Stimulated activated CD8-positive, alpha-beta memory T cell treated with anti-CD3 and anti-CD28 coated beads, Interleukin-4, amount 100 ng/mL, for 4 hours (primary cell): Measurements from ENCODE around the gene TRPM3.

Source experiments
- DNase-seq, 2 donors: peaks; one replicate each; pipeline ENCODE4 v3.0.0-alpha.2; 2020; ENCODE audit warnings: low read depth in 2 of 2, low spot score in 1 of 2

Gene TRPM3

DNA sequence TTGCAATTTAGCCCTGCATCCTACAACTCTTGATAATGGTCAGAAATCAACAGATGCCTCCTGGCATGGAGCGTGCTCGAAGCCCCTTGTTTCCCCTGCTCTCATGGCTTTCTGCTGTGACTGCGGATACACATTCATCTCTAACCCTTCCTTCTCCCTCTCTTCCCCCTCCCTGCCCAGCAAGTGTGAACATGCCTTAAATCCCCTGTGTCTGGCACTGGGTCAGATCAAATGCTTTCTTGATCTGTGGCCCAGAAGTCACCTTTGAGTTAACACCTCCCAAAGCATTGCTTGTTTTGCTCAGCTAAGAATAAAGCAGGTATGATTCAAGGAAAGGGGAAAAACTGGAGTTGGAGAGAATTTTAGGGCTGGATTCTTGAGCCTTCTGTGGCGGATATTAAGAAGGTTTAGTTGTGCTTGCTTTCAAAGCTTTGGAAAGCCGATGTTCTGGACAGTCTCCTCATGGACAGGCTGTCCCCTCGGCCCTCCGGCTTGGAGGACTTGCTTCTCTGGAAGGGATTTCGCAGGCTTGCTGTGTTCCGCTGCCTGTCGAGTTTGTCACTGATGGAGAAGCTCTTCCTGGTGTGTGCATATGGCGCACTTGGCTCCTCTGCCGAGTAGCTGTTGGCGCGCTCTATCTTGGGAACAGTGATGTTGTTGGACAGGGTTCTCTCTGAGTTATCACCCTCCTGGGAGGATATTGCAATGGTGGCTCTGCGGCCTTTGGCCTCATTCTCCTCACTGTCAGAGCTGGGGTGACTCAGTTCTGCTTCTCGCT lies 585.7 kb downstream of the TRPM3 start:
- DNase-seq = no peak

DNA sequence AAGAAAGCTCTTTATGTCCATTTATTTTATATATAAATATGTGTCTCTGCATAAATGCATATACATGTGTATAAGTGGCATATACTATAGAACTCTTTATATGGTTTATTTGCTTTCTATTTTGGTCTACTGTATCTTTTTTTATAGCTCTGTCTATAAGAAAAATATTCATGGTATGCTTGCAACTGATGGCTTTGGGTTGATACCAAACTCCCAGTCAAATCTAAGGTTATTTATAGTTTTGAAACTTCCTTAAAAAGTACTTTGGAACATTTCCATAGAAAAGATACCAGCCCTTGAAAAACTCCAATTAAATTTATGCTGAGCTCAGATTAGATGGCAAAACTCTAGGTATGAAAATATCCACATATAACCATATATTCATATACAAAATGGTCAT lies 587.0 kb downstream of the TRPM3 start:
- no peak for DNase-seq

DNA sequence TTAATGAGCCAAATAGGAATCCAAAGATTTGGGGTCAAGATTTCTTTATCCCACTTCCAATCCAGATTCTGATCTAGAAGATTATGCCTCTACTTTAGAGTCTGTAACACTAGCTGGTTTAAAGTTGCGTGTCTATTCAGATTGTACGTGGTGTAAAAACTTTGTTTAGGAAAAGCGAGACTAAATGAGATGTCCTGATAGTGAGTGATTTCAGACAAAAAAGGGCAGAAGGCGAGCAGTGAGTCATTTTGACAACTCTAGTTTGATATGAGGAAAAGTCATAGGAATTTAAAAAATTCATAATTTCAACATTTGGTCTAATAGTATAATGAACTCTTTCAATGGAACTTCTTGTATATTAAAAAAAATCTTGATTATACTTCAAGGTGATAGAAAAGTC lies 587.4 kb downstream of the TRPM3 start:
- no peak for DNase-seq

DNA sequence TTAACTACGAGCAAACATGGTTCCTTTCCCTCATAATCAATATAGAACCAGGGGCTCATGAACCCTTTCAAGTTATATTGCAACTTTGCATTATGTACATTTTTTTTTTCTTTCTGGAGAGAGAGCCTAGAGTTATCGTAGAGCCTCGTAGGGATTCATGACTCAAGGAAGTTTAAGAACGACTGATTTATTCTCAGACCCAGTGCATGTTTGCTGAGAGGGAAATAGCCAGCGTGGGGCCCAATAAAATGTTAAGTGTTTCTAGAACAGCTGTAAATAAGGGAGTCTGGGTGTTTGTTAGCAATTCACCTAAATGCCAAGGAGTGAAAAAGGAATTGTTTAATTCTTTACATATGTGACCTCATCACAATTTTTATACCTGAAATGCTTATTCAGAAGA lies 587.9 kb downstream of the TRPM3 start:
- no peak for DNase-seq

DNA sequence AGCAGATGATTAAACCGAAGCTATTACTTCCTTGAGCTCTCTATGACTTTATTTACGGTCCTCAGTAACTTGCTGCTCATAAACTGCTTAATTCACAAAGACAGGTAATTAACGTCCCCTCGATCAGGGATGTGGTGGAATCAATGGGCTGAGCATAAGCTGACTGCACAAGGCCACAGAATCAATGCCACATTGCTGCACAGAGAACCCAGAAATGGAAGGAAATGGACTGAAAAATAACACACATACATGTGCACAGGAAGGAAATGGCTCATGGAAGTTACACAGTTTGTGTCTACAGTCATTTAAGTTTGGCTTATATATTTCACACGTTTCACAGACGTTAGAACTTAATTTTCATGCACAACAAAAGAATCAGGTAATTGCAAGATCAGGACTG lies 588.7 kb downstream of the TRPM3 start:
- no peak for DNase-seq

DNA sequence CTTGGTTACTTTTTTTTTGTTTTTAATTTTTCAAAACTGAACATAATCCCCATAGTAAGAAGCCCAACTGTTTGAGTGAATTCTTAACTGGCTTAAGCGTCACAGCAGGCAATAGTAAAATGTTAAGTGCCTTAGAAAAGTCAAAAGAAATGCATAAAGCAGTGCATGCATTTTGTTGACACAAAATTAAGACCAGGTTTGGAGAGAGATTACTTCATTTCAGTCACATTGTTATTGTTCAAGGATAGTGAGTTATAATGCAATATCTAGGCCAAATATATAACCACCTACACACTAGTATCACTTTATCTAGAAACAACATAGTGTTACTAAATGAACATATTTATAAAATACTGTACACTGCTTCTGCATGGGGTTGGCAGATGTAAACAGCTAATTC lies 590.1 kb downstream of the TRPM3 start:
- DNase-seq = no peak

DNA sequence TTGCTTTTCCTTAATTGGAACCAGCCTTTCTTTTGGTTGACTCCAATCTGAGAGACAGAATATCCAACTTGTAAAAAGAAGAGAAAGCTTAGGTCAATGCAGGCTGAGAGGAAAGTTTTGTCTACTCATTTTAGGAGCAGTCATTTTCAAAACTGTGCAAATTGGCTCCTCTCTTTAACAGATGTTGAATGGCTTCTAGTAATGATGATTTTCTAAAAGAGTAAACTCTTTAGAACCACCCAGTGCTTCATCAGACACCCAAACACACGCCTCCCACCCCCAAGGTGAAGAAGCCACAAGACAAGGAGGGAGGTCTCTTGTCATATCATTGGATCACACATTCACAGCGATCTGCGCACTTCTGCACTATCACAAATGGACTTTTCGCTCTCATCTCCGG lies 590.7 kb downstream of the TRPM3 start:
- DNase-seq = no peak

DNA sequence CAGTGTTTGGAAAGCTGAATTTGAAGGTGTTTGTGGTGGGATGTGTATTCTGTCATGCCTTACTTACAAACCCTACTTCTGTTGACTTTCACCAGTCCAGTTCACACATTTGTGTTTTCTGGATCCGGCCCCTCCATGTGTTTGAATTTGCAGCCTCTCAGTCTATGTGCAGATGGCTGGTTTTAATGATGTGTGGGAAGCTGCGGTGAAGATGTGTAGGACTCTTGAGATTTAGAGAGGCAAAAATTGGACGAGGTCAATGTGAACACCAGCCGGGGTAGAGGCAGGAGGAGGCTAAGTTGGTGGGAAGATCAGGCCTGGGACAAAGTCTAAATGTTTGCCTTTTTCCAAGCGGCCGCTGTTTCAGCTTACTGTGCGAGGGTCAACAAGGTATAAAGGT lies 591.6 kb downstream of the TRPM3 start:
- no peak for DNase-seq

DNA sequence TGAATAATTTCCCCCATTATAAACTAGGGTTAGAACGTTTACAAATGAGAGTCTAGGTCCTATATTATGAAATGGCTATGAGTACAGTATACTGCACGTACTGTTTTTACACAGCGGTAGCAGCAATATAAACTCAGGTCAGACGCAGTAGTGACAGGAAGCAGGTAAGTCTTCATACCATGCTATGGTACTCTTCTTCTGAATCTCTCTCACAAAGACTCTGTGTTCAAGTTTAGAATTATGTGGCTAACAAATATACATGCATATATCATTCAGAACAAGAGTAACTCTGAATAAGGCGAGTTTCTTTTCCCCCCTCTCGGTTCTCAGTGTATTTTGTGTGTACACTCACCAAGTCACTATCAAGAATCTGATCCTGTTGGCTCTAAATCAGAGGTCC lies 592.0 kb downstream of the TRPM3 start:
- no peak for DNase-seq

DNA sequence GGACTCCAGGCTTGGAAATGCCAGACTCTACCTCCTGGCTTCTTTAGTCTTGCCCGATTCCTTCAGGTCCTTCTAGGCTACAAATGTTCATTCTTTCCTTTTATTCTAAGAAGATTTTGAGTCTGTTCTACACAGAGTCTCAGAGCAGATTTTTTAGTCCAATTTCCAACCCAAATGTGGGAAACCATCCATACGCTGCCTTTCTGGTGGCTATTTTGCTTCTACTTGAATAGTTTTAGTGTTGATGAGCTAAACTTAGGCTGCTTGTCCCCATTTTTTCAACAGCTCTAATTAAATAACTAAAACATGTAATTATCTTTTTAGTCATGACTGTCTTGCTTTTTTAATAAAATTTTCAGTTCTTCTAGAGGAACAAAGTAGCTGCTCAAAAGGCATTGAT lies 594.5 kb downstream of the TRPM3 start:
- no peak for DNase-seq

DNA sequence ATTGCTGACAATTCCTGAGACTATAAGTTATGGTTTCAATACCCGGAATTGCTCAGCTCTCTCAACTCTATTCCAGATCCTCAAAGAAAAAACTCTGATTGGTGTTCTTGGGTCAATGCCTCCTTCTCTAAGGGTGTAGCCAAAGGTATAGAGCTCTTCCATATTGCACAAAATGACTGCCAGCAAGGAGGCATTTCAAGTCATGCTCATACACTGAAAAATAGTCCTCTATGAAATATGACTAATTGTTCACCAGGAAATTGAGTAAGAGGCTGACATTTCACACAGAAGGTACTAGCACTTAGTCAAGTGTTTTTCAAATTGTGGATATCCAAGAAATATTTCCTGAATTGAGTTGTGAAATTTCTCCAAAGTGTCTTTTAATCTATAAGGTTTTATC lies 595.9 kb downstream of the TRPM3 start:
- DNase-seq = no peak

DNA sequence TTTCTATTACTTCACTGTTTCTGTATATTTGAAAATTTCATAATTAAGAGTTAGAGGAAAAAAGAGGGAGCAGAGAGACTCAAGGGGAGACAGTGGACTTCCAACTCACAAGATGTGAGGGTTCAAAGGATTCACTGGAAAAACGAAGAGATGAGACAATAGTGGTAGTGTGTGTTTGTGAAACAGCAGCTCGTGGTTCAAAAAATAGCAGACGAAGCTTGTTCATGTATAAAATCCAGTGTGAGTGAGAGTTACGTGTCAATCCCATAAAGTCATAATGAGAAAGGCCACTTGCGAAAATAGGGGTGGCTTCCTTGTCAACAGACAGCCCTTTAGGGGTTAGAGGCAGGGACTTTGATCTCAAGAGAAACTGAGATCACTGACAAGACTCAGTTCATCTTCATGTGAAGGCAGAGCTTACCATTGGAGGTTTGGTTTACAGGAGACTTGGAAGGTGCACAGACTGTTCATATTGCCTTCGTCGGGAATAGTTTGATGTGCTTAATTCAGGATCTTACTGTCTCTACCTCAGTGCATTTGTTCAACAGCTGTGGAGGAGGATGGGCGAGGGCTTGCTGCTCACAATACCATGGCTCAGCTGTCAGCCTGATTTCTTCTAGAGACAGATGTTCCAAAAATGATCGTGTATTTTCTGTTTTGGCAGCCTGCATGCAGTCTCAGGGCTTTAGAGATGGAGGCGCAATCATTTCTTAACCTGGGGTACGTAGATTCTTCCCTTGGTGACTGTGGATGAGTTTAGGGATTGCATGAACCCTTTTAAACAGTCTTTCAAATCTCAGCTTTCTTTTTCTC lies 601.3 kb downstream of the TRPM3 start:
- no peak for DNase-seq

DNA sequence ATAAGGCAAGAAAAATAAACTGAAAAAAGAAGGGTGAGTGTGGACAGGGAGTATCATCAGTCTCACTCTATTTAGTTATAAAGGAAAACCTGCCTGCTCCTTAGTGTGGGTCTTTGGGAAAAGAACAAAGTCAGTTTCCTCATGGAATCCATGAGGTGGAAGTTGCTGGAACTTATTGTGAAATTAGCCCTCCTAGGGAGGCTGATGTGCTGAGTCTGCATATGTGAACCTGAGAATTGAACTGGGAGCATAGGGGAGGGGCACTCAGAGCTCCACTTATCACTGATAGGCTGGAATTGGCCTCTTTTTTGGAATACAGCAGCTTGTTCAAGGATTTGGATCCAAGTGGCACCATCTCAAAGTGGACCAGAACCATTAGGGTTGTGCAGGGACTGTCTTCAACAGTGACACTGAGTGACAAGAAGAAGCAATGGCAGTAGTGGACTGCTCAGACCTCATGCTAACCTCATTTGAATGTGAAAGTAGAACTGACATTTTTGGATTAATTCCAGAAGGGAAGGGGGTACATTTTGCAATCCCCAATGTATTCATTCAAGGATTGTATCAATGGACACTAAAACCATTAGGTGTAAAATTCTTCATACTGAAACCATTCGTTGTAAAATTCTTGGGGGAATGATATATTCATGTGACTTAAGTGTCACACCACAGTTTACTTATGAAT lies 603.4 kb downstream of the TRPM3 start:
- DNase-seq = no peak

DNA sequence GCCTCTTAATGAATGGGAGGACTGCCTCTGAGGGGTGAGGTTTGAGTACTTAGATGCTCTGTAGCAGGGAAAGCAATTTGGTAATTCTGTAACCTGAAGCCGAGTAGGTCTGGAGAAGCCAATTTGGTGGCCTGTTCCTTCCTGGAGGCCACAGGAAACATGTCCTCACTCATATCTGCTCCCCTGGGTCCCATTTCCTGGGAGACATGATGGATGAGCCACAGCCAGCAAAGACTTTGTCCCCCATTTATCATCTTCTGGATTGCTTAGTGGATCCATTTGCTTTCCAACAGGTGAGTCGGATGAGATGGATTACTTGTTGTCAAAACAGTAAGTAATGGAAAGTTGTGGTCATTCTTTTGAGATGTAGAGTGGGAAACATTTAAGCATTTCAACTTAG lies 607.1 kb downstream of the TRPM3 start:
- no peak for DNase-seq

DNA sequence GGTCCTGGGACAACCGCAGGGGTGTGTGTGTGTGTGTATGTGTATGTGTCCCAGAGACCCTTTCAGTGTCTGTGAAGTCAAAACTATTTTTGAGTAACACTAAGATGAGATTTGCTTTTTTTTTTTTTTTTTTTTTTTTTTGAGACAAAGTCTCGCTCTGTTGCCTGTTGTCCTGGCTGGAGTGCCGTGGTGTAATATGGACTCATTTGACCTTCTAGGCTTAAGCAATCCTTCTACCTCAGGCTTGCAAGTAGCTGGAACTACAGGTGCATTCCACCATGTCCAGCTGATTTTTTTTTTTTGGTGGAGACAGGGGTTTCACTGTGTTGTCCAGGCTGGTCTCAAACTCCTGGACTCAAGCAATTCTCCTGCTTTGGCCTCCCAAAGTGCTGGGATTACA lies 609.6 kb downstream of the TRPM3 start:
- no peak for DNase-seq

DNA sequence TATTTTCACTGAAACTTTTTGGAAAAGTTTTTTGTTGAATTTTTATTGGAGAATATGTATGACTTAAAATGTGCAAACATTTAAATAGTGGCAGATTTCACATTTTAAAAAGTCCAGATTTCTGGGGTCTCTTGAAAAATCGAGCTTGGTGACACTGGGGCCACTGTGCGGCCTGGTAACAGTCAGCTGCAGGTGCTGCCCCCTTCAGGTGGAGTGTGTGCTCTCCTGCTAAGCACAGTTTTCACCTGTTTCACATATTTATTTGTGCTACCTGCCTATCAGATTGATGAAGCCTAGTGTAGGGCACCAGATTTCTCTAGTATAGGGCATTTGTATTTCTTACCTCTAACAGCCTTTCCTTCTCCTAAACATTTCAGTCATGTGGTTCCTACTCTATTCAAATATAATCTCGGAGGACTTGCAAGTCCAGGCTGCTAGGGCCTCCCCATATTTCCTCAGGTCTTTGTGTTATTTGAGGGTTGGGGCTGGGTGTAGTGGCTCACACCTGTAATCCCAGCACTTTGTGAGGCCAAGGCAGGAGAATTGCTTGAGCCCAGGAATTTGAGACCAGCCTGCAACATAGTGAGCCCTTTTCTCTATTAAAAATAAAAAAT lies 611.2 kb downstream of the TRPM3 start:
- DNase-seq = no peak

DNA sequence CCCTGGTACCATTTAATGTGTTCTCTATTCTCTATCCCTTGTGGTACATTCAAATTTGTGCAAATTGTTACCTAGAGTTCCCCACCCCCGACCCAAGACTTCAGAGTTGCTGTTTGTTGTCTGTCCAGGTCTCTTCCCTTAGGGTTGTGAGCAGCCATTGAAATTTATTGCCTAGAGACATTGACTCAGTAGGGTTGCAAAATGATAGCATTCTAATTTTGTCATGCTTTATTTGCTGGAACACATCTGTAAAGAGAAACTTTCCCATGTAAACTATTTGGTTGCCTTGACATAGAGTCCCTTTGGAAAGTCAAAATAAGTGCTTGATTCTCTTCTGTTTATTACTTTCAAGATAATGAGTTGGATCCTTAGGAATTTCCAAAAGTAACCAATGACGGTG lies 615.3 kb downstream of the TRPM3 start:
- no peak for DNase-seq

DNA sequence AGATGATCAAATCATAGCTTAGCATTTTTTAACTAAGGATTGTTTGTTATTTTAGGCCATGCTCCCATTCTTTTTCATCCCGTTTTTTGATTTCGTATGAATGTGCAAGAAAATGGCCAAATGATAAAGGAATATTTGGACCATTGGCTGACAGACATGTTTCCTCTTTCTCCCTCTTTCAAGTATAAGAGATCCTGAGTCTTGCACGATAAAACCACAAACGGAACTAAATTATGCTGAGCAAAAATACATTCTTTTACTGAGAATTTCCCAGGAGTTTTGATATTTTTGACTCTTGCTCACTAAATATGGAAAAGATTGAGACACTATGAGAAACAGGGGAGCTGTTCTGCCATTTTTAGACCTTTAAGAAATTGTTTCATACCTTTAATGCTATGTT lies 616.6 kb downstream of the TRPM3 start:
- no peak for DNase-seq

DNA sequence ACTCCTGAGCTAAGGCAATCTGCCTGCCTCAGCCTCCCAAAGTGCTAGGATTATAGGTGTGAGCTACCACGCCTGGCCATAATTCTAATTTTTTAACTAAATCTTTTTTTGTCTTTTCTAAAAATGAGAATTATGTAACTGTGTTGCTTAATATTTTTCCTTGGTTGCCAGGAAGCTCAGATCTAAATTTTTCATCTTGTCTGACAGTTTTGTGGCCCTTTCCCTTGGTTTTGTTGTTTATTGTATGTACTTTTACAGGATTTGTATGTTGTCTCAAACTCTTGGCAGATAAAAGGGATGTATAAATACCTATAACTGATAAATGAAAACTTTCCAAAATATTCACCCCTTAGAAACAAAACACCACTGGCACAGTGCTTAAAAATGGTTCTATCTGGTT lies 618.7 kb downstream of the TRPM3 start:
- no peak for DNase-seq

DNA sequence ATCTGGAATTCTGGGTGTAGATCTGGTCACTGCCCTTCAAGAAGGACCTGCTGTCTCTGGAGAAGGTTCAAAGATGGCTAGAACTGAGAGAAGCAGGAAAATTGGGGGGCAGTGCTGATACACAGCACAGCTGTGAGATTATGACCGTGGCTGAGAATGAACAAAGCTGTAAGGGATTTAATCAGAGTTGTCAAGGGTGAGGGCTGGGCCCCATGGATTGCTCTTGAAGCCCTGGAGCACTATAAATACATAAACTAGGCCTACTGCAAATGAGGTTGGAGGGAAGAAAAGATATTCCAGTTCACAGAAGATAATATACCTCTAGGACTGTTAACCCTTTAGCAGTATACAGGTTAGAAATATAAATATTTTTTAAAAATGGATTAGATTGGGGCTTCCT lies 620.6 kb downstream of the TRPM3 start:
- no peak for DNase-seq

DNA sequence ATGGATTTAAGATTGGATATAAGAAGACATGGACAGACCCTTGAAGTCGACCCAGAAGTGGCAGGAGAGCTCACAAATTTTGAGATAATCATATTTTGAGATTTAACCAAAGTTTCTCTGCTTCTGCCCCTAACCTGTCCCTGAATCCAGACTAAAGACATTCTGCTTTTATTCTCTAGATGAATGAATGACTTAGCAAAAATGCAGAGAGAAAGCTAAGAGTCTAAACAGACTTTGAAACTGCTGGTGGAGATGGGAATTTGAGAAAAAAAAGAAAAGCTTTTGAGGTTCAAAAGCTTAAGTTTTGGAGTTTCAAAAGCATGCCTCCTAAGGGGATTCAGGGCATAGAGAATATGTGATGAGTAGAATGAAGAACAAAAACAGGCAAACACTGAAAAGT lies 621.8 kb downstream of the TRPM3 start:
- DNase-seq = no peak

DNA sequence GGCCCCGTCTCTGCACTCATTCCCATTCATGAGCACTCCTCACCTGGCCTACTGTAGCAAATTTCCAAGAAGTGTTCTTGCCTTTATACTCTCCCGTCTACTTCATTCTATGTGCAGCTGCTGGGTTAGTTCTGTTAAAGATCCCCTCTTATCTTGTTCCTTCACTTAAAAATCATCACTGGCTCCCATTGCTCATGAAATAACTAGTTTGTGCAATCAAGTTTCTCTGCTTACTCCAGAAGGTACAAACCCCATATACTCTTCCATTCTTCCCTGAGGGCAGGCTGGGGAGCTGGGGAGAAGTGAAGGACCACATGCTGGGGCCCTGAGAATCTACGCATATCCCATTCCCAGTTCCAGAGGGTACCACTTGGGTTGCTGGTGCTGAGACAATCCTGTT lies 622.6 kb downstream of the TRPM3 start:
- no peak for DNase-seq
